Choroid plexus epithelial cell (primary cell): ENCODE results near the gene EPS8L1.

ENCODE experiments used
- DNase-seq: peaks from one replicate; pipeline ENCODE4 v3.0.0-alpha.2; 2010; ENCODE audit warnings: low read depth
- H3K4me3 ChIP-seq: 2 replicates; pipeline ENCODE4 v1.5.1; 2011; ENCODE audit warnings: low read depth, mild to moderate bottlenecking, control low read depth, low read length, moderate library complexity
- TF ChIP-seq, protein P1 (sequence below): conservative IDR thresholded peaks from 2 replicates; pipeline ENCODE4 v1.5.1; 2011; ENCODE audit warnings: low read depth, mild to moderate bottlenecking, control low read depth, inconsistent platforms, low read length, moderate library complexity

EPS8L1 gene

DNA sequence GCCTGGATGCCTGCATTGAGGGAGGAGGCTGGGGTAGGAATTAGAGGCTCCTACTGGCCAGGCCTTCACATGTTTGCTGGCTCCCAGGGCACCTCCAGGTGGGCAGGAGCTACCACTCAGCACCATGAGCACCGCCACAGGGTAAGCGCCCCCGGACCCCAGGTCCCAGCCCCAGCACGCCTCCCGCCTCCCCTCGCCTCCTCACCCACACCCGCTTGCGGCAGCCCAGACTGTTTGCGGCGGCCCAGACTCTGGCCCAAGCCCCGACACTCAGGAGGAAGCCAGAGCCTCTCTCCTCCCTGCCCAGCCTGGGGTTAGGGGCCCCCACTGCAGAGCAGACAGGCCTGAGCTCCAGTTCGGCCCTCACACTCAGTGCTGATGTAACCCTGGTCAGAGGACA is 652 bp downstream of the EPS8L1 start:
- TF ChIP-seq, protein P1, sequence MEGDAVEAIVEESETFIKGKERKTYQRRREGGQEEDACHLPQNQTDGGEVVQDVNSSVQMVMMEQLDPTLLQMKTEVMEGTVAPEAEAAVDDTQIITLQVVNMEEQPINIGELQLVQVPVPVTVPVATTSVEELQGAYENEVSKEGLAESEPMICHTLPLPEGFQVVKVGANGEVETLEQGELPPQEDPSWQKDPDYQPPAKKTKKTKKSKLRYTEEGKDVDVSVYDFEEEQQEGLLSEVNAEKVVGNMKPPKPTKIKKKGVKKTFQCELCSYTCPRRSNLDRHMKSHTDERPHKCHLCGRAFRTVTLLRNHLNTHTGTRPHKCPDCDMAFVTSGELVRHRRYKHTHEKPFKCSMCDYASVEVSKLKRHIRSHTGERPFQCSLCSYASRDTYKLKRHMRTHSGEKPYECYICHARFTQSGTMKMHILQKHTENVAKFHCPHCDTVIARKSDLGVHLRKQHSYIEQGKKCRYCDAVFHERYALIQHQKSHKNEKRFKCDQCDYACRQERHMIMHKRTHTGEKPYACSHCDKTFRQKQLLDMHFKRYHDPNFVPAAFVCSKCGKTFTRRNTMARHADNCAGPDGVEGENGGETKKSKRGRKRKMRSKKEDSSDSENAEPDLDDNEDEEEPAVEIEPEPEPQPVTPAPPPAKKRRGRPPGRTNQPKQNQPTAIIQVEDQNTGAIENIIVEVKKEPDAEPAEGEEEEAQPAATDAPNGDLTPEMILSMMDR, result no peak
- H3K4me3 ChIP-seq, result no peak overlapping the region
- DNase-seq, result no peak

DNA sequence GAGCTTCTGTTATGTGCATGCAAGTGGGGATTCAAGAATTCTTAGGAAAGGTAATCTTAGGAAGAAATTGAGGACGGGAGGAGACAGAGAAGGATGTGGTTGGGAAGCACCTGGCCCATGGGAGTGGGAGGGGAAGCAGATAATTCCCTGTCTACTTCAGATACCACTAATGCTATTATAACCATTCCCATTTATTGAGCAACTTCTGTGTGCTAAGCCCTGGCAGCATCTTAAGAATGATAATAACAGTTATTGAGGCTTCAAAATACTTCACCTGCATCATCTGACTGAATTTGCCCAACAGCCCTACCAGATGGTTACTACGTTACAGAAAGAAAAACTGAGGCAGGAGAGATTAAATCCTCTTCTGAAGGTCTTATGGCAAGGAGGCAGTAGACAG is 1.4 kb downstream of the EPS8L1 start:
- TF ChIP-seq, protein P1, result no peak
- no peak for DNase-seq
- no peak overlapping the region for H3K4me3 ChIP-seq

DNA sequence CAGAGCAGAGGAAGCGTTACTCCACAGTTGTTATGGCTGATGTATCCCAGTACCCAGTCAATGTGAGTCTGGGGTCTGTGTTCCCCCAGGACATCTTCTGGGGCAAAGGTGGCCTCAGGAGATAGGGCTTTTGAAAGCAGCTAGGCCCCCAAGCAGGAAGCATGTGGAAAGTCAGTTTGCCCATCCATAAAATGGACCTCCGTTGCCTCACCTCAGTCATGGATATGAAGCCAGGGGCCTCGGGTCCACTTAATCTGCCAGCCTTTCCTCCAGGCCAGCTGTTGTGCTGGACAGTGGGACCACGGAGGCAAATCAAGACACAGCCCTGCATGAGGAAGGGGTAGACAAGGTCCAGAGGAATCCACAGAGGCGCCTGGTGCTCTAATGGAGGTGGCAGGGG is 3.3 kb downstream of the EPS8L1 start:
- DNase-seq, result no peak
- no peak overlapping the region for H3K4me3 ChIP-seq
- TF ChIP-seq, protein P1, result no peak

DNA sequence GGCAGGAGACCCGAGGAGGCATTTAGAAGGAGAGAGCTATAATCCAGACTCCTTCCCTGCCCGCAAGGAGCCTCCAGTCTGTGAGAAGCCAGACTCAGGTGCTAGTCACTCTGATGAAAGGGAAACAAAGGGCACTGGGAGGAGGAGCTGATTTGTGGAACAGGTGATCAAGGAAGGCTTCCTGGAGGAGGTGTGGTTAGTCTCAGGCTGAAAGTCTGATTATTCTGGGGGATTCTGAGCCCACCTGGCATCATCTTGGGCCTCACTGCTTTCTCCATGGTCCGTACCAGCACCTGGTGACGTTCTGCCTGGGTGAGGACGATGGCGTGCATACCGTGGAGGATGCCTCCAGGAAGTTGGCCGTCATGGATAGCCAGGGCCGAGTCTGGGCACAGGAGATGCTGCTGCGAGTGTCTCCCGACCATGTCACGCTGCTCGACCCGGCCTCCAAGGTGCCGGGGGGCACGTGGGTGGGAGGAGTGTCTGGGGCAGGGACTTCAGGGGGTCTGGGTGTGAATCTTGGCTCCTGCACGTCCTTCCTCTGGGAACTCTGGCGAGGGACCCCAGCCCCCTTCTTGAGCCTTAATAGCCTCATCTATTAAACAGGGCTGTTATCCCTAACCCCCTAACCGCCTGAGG is 3.9 kb downstream of the EPS8L1 start:
- DNase-seq, result no peak
- TF ChIP-seq, protein P1, result no peak
- no peak overlapping the region for H3K4me3 ChIP-seq

DNA sequence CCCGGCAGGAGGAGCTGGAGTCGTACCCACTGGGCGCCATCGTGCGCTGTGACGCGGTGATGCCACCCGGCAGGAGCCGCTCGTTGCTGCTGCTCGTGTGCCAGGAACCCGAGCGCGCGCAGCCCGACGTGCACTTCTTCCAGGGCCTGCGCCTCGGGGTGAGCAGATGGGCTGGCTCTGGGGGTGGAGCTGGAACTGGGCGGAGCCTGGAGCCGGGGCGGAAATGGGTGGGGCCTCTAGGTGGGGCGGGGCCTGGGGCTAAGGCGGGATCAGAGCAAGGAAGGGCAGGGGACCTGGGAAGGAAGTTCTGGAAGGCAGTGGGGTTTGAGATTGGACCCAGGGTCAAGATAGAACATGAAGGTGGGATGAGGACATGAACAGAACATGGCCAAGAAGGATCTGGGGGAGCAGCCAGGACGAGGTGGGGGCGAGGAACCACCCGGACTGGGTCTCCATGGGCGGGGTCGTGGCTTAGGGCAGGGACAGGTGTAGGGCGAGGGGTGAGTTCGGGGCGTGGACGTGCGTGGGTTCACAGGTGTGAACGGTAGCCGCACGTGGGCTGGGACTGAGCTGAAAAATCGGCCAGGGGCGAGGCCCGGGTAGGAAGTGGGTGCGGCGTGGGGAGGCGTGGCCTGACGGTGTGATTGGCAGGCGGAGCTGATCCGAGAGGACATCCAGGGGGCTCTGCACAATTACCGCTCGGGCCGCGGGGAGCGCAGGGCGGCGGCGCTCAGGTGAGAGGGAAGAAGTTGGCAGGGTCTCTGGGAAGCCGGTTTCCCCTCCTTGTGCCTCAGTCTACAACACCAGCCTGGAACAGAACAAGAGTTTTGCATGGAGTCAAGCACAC is 4.7 kb downstream of the EPS8L1 start:
- H3K4me3 ChIP-seq, result peak overlapping the region; percentile 62
- DNase-seq, result peak; percentile 67
- TF ChIP-seq, protein P1, result no peak

DNA sequence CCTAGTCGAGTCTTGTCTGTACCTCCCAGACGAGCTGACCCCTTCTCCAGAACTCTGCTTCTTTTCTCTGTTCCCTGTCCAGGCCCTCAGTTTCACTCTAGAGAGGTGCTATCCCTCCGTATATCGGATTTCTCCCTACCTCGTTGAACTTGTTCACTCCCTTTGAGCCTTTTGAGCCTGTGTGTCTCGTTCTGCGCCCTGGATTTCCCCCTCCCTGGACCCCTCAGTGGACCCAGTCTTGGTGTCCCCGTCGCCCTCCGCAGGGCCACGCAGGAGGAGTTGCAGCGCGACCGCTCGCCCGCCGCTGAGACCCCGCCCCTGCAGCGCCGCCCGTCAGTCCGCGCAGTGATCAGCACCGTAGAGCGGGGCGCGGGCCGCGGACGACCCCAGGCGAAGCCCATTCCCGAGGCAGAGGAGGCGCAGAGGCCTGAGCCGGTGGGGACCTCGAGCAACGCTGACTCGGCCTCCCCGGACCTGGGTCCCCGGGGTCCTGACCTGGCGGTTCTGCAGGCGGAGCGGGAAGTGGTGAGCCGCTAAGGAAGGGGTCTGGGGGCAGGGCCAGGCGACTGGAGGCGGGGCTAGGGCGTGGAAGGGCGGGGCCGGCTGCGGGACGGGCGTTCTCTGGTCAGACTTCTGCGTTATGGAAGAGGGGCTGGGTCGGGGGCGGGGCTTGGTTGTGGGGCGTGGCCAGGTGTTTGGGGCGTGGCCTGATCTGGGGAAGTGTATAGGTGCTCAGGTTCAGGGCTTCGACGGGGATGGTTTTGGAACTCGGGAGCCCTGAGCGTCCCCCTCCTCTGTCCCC is 5.5 kb downstream of the EPS8L1 start:
- DNase-seq, result peak; percentile 78
- H3K4me3 ChIP-seq, result peak overlapping the region; percentile 62
- TF ChIP-seq, protein P1, result no peak
